ENCODE data around the gene KLC1.

DNA sequence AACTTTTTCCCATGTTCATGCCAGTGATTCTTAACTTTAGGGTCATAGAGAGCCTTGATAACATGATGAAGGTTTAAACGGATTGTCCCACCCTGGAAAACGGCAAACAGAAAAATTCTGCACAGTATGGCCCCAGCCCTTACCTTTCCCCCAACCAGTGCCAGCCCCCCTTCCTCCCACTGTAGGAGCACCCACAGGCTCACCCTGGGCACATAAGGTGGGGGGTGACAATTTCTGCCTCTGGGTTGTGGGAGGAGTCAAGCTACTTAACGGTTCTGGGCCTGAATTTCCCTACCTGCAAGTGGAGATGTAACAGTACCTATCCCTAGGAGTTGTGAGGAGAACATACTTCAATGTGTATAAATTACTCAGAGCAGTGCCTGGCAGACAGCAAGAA, 68.2 kb downstream of the KLC1 start:
- no peak for TF ChIP-seq CTCF (conservative IDR thresholded peaks at IDR 0.05; ENCODE audit: low read depth, low read length)
- TF ChIP-seq EZH2 (IDR thresholded peaks at IDR 0.05; ENCODE audit: borderline replicate concordance, low read depth, low read length, poor library complexity, severe bottlenecking) = no peak
